GM21529 (cell line): ENCODE results near the gene RADIL.
"Not testable (repeated sequence)": the region's sequence is repeated elsewhere in the genome, so short reads cannot be mapped to it uniquely, and the experiment has no call there.

Experiments
- ATAC-seq: cut with Tn5 transposase; IDR thresholded peaks from one replicate; pipeline ENCODE4 v1.9.1; 2021; ENCODE audit not compliant: unreplicated experiment

Gene RADIL

GRCh38 chr7:4815609-4816418 is 67.7 kb downstream of the RADIL start:
- ATAC-seq = no peak

GRCh38 chr7:4815121-4815520 is 68.4 kb downstream of the RADIL start:
- no peak for ATAC-seq

DNA sequence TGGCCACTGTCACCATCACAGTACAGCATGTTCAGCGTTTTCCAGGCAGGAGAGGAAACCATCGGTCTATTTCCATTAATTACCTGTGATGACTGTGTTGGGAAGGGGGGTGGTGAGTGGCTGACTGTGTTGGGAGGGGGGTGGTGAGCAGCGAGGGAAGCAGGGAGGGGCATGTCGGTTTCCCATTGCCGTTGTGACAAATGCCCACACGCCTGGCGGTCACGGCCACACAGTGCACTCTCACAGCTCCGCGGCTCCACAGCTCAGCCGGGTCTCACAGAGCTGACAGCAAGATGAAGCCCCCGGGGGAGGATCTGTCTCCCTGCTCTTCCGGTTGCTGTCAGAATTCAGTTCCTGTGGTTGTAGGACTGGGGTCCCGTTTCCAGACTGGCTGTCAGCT is 69.1 kb downstream of the RADIL start:
- ATAC-seq = no peak

- ATAC-seq = no peak
Observed at GRCh38 chr7:4809666-4810065, 73.8 kb downstream of the RADIL start.

DNA sequence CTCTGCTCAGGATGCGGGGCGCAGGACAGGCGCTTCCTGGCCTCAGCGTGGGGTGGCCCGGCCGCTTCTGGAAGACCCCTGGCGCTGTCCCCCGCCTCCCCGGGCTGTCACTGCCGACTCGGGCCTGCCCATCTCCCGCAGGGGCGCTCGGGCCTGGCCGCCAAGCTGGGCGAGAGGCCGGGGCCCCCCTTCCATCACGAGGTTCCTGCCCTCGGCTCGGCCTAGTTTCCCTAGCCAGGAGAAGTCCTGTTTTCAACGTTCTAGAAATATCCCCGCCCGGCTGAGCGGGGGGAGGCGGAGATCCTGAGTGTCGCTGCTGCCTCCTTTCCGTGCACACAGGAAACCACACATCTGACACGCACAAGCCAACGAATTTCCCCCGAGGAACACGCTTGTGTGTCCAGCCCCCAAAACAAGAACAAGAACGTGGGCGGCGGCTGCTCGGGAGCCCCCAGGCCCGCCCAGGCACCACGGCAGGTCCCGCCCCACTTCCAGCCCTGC is 74.4 kb downstream of the RADIL start:
- no peak for ATAC-seq

DNA sequence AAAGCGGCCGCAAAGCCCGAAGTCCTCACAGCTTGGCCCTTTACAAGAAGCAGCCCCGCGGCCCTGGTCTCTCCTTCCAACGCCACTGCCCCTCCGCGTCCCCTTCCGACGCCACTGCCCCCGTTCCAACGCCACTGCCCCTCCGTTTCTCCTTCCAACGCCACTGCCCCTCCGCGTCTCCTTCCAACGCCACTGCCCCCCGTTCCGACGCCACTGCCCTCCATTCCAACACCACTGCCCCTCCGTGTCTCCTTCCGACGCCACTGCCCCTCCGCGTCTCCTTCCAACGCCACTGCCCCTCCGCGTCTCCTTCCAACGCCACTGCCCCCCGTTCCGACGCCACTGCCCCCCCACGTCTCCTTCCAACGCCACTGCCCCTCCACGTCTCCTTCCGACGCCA is 75.0 kb downstream of the RADIL start:
- no peak for ATAC-seq

- no peak for ATAC-seq
Observed at GRCh38 chr7:4808026-4808425, 75.5 kb downstream of the RADIL start.

DNA sequence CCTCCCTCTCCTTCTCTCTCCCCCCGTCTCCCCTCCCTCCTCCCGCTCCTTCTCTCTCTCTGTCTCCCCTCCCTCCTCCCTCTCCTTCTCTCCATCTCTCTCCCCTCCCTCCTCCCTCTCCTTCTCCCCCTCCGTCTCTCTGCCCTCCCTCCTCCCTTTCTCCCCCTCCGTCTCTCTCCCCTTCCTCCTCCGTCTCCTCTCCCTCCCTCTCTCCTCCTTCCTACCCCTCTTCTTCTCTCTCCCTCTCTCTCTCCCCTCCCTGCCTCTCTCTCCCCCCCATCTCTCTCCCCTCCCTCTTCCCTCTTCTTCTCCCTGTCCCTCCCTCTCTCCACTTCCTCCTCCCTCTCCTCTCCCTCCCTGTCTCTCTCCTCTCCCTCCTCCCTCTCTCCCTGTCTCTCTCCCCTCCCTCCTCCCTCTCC is 75.9 kb downstream of the RADIL start:
- ATAC-seq = no peak

- no peak for ATAC-seq
Observed at GRCh38 chr7:4806983-4807597, 76.4 kb downstream of the RADIL start.

- ATAC-seq = no peak
Observed at GRCh38 chr7:4805984-4806300, 77.6 kb downstream of the RADIL start.

DNA sequence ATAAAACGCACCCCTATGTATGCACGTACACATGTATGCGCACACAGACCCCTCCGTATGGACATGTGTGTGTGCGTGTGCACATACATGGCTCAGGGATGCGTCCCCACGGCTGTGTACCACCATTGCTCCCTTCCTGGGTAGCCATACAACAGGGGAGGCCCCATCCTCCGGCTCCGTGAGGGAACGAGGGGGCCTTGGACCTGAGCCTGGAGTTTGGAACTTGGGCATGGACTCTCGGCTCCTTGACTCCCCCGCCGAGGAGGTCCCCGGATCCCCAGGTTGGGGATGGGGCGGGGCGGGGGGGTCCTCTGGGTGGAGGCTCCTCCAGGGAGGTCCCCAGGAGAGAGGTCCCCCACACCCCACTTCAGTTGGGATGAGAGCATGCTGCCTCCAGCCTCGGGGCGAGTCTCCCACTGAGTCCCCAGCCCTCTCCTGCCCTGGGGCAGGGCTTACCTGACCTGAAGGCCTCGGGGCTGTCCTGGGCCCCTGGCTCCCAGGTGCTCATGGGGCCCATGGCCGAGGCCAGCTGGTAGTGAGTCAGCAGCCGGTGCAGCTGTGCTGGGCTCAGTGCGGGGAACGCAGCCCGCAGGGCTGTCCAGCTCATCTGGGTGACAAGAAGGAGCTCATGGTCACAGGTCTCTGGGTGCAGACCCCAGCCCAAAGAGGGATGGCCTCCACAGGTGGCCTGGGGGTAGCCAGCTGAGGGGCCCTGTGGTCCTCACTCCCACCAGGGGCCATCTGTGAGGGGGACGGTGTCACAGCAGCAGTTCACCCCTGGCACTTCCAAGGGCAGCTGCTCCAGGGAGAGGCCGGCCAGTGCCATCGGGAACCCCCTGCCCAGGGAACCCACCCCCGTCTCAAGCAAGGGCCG is 78.2 kb downstream of the RADIL start:
- no peak for ATAC-seq

DNA sequence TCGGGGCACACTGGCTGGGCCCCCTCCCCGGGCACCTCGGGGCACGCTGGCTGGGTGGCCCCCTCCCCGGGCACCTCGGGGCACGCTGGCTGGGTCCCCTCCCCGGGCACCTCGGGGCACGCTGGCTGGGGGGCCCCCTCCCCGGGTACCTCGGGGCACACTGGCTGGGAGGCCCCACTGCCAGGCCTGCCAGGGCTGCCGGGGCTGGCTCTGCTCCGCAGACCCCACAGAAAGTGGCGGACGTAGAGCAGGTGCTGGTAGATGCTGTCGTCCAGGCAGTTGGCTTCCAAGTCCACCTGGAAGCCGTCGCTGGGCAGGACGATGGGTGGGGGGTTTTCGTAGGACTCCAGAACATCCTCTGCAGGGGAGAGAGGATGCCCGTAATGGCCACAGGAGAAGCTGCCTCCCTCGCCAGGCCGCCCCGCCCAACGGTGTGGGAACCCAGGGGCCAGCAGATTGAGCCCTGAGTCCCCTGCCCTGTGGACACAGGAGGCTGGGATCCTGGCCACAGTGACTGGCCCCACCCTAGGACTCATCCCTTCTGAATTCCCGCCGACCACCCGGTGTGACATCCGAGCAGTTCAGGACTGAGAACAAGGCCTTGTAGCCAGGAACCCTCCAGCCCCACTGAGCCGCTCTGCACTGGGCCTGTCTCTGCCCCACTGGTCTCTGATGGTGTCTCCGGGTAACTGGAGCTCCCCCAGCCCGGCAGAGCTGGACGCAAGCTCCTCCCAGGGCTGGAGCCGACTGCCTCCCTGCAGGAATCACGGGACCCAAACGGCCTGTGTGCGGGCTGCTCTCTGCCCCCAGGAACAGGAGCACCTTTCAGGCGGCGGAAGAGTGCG is 79.9 kb downstream of the RADIL start:
- ATAC-seq = no peak

DNA sequence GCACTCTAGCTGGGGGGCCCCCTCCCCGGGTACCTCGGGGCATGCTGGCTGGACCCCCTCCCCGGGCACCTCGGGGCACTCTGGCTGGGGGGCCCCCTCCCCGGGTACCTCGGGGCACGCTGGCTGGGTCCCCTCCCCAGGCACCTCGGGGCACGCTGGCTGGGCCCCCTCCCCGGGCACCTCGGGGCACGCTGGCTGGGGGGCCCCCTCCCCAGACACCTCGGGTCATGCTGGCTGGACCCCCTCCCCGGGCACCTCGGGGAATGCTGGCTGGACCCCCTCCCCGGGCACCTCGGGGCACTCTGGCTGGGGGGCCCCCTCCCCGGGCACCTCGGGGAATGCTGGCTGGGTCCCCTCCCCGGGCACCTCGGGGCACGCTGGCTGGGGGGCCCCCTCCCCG is 80.9 kb downstream of the RADIL start:
- ATAC-seq = not testable (repeated sequence)

DNA sequence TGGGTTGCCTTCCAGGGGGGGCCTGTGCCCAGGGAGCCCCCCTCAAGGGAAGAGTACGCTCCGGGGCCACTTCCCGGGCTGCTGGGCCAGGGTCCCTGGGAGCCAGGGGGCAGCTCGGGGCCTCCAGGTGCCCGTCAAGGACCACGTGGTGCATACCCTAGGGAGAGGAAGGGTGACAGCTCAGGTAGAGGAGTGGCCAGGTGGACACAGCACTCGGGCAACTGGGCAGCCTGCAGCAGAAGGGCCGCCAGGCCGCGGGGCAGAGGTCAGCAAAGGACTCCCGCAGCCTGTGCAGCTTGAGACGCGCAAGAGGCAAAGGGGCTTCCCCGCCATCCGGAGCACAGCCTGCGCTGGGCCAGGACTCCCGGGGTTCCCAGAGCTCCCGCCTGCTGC is 81.7 kb downstream of the RADIL start:
- ATAC-seq = no peak

DNA sequence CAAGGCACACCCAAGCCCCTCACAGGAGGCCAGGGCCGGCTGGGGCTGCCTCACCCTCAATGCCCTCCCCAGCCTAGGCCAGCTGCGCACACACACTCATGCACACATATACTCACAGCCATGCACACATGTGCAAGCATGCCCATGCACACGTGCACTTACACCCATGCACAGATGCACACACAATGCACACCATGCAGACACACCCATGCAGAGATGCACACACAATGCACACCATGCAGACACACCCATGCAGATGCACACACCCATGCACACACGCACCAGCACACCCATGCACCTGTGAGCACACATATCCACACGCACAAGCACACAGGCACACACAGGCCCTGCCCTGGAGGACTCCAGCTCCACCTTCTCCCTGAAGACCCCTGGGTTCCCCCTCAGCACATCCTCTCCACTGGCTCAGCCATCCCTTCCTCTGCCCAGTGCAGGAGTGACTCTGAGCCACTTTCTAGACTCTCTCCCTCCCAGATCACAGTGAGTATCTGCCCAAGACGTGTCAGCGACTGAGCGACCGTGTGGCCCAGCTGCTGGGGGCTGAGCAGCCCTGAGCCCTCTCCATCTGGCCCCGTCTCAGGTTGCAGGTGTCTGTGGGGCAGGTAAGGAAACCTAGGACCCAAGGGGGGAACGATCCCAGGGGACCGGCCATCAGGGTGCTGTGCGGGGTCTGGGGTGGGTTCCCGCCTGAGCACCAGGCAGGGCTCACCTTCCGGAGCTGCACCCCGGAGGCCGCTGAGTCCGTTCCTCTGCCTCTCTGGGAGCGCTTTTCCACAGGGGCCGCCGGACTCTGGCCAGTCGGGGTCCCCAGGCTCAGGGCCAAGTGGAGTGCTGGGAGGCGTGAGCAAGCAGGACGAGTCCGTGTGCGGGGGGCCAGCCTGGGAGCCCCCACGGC is 82.3 kb downstream of the RADIL start:
- no peak for ATAC-seq

DNA sequence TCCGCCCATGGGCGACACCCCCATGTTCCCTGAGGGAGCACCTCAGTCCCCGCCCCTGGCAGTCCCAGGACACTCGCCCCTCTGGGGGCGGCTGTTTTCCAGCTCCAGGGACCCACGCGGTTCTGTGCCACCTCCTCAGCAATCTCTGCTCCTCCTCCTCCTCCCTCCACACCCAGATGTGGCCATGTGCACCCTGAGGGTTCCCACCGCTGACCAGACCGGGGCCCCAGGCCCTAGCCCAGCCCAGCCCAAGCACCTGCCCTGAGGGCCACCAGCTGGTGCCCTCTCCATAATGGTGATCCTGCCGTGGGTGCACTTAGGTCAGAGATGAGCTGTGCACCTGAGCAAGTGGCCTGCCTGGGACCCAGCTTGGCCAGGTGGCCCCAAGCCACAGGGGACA is 83.0 kb downstream of the RADIL start:
- no peak for ATAC-seq

DNA sequence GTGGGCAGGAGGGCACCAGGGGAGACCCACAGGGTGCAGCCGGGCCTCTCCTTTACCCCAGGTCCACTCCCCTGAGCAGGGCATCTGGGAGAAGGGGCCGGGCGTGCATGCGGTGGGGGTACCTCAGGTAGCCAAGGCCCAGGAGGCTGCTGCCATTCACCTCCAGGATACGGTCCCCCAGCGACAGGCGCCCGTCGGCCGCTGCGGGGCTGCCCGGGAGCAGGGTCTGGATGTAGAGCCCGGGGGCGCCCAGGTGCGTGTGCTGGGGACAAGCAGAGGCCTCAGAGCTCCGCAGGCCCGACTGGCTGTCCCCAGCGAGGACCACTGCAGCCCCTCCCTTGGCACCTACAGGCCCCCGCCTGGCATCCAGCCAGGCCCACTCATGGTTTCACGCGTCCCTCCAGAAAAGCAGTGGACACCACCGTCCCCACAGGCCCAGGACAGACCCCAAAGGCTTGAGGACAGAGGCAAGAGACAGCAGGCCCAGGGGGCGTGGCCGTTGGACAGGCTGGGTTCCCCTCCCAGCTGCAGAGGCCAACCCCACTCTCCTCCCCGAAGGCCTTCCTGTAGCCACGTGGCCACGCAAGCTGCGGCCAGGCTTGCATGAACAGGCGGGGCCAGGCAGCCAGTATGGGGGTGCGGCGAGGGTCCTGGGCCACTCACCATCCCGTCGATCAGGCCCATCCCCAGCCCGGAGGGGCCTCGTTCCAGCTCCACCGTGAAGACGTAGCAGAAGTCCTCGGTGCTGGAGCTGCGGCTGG is 83.8 kb downstream of the RADIL start:
- ATAC-seq = no peak

DNA sequence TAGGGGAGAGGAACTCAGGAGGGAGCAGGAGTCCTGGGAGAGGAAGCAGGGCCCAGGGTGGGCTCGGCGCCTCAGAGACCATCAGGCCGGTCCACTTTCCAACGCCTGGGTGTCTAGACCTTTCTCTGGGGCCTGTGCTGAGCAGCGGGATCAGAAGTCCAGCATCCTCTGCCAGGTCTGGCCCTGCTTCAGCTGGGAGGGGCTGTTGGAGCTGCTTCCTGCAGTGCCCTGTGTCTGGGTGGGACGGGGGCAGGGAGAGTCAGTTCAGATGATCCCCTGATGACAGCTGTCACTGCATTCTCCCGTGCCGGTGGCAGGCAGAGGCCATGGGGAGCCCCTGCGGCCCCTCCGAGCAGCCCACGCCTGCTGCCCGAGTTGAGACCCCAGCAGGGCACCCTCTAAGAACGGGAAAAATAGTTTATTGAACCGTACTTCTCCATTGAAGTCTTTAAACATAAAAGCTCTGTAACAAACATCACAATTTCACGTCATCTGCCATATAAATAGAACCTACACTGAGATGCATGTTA is 84.7 kb downstream of the RADIL start:
- no peak for ATAC-seq
